Activated naive CD4-positive, alpha-beta T cell treated with anti-CD3 and anti-CD28 coated beads for 36 hours (primary cell): ENCODE data around the gene CYP26C1. TPM values are rescaled to one million over a fixed set of nuclear protein-coding genes. Genes with fewer than 3 reads are reported as not detected.

Experiments used
- CTCF ChIA-PET: fragments of 350-600 bp; sonication (Branson Sonifier 250); formaldehyde crosslinking; loops from one replicate; lab custom pipeline; 2021; ENCODE audit warnings: antibody characterized with exemption; lab: Charles Lee
- DNase-seq: peaks from one replicate; pipeline ENCODE4 v3.0.0-alpha.2; 2020
- H3K27ac Mint-ChIP-seq: one replicate; pipeline ENCODE4 v1.8.0; 2021; ENCODE audit warnings: mild to moderate bottlenecking, mixed read lengths
- H3K27me3 Mint-ChIP-seq: one replicate; pipeline ENCODE4 v1.8.0; 2021; ENCODE audit warnings: low read depth, mixed read lengths
- H3K36me3 Mint-ChIP-seq: one replicate; pipeline ENCODE4 v1.8.0; 2021; ENCODE audit warnings: low read depth, mixed read lengths
- H3K4me1 Mint-ChIP-seq: one replicate; pipeline ENCODE4 v1.8.0; 2021; ENCODE audit warnings: low read depth, mixed read lengths
- H3K4me3 Mint-ChIP-seq: one replicate; pipeline ENCODE4 v1.8.0; 2021; ENCODE audit warnings: mild to moderate bottlenecking, moderate library complexity, mixed read lengths
- H3K9me3 Mint-ChIP-seq: one replicate; pipeline ENCODE4 v1.8.0; 2021; ENCODE audit warnings: mixed read lengths
- intact Hi-C: fragments of 100-400 bp; cut with micrococcal nuclease; formaldehyde crosslinking; loops from one replicate; pipeline ENCODE4 v1.15.1; 2023
- total RNA-seq, 2 experiments: library from RNA; stranded (reverse); gene quantifications; one replicate each; pipeline ENCODE4 v1.2.3, GENCODE V29; 2021

The CYP26C1 gene, protein sequence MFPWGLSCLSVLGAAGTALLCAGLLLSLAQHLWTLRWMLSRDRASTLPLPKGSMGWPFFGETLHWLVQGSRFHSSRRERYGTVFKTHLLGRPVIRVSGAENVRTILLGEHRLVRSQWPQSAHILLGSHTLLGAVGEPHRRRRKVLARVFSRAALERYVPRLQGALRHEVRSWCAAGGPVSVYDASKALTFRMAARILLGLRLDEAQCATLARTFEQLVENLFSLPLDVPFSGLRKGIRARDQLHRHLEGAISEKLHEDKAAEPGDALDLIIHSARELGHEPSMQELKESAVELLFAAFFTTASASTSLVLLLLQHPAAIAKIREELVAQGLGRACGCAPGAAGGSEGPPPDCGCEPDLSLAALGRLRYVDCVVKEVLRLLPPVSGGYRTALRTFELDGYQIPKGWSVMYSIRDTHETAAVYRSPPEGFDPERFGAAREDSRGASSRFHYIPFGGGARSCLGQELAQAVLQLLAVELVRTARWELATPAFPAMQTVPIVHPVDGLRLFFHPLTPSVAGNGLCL
- not detected for total RNA-seq

GRCh38 chr10:93059975-93060886, at the start of gene CYP26C1:
Gene CYP26C1 (plus strand): TSS chr10:93060798. CDS start chr10:93061264, 466 bp downstream.
- no peak within 1 kb of the TSS for H3K4me3 Mint-ChIP-seq
- H3K36me3 Mint-ChIP-seq, result peaks cover 18% of the 10 kb centered on the region
- H3K4me1 Mint-ChIP-seq, result peaks cover 19% of the 10 kb centered on the region
- intact Hi-C loops, result loop anchor here (5.0 to 10.0 kb wide), 2 partner anchors 292 to 365 kb away; no protein-coding TSS in a partner anchor
- H3K27me3 Mint-ChIP-seq, result peaks cover 35% of the 10 kb centered on the region
- H3K27ac Mint-ChIP-seq, result no peak within 1 kb of the TSS
- H3K9me3 Mint-ChIP-seq, result no peaks in the 10 kb centered on the region
- DNase-seq, result no peak
- CTCF ChIA-PET, result interaction anchor here (0.6 to 1.1 kb wide), 2 partner anchors 9 to 50 kb away, joined by 4 read pairs; no protein-coding TSS in a partner anchor

DNA sequence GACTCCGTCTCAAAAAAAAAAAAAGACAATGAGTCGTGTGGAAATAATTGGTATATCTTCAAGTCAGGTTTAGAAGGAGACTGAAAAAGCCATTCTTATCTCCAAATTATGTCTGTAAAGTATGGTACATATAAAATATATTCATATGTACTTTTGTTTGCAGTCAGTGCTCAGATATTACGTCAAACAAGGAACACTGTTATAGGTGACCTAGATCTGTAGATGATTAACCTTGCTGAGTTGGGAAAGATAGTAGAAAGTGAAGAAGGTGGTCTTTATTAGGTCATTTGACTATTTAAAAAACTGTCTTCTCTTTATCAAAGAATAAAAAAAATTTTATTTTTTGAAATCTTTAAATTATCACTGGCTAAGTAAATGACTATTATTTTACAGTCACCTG, 44.9 kb upstream of the CYP26C1 start:
- no peak for DNase-seq
- intact Hi-C loops, result no loop called here

DNA sequence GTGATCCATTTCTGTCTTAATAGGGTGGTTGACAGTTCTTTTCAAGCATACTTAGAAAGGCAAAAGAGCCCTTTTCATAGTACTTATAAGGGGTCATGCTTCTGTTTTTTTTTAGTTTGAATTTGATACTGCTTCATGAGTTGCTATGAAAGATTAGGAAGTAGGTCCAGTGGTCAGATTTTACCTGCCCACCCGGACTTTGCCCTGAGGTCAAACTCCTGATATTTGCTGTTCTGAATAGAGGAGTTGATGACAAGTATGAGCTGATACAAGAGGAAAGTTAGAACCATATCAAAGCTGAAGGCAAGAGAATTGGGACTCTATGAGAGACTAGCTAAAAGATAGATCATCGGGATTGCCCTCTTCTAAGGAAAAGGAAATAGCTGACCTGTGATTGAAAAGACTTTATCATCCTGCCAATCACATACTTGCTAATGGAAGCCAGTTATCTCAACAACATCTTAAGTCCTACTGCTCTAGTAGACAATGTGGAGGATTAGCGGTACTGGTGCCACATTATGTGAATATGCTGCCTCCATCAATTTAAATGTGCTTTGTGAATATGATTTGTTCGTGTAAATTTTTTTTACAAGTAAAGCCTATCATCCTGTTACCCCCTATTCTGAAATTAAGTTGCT, 37.5 kb upstream of the CYP26C1 start:
- H3K27ac Mint-ChIP-seq, result no peak overlapping the region
- intact Hi-C loops, result no loop called here
- H3K27me3 Mint-ChIP-seq, result no peaks in the 10 kb centered on the region
- no peaks in the 10 kb centered on the region for H3K9me3 Mint-ChIP-seq
- DNase-seq, result no peak
- H3K4me1 Mint-ChIP-seq, result no peaks in the 10 kb centered on the region
- CTCF ChIA-PET, result no interaction called here
- H3K4me3 Mint-ChIP-seq, result no peak overlapping the region
- H3K36me3 Mint-ChIP-seq, result peaks cover 9% of the 10 kb centered on the region

More for the DNA sequence above, 44.9 kb upstream of the CYP26C1 start:
- Mint-ChIP-seq H3K9me3 (no peaks in the 10 kb centered on the region), H3K36me3 (peaks cover 5% of the 10 kb centered on the region), H3K4me1 (no peaks in the 10 kb centered on the region), H3K4me3 (no peak overlapping the region), H3K27me3 (no peaks in the 10 kb centered on the region), H3K27ac (no peak overlapping the region)
- CTCF ChIA-PET, result interaction anchor here (1.1 kb wide), 1 partner anchor 48 kb away, joined by 5 read pairs; no protein-coding TSS in a partner anchor

GRCh38 chr10:93026072-93026471, 34.5 kb upstream of the CYP26C1 start:
- no peaks in the 10 kb centered on the region for H3K27me3 Mint-ChIP-seq
- H3K27ac Mint-ChIP-seq, result no peak overlapping the region
- CTCF ChIA-PET, result no interaction called here
- peaks cover 7% of the 10 kb centered on the region for H3K36me3 Mint-ChIP-seq
- no peak for DNase-seq
- intact Hi-C loops, result no loop called here
- H3K4me1 Mint-ChIP-seq, result no peaks in the 10 kb centered on the region
- H3K9me3 Mint-ChIP-seq, result no peaks in the 10 kb centered on the region
- no peak overlapping the region for H3K4me3 Mint-ChIP-seq

- Mint-ChIP-seq H3K4me3 (no peak overlapping the region), H3K9me3 (no peaks in the 10 kb centered on the region), H3K27me3 (no peaks in the 10 kb centered on the region), H3K27ac (no peak overlapping the region), H3K36me3 (peaks cover 7% of the 10 kb centered on the region), H3K4me1 (no peaks in the 10 kb centered on the region)
- intact Hi-C loops, result no loop called here
- CTCF ChIA-PET, result no interaction called here
- DNase-seq, result no peak
These were observed 33.1 kb upstream of the CYP26C1 start for GRCh38 chr10:93027508-93027907.

- CTCF ChIA-PET, result no interaction called here
- intact Hi-C loops, result no loop called here
- DNase-seq, result no peak
- Mint-ChIP-seq H3K9me3 (no peaks in the 10 kb centered on the region), H3K27me3 (no peaks in the 10 kb centered on the region), H3K4me1 (no peaks in the 10 kb centered on the region), H3K4me3 (no peak overlapping the region), H3K36me3 (peaks cover 6% of the 10 kb centered on the region), H3K27ac (no peak overlapping the region)
These were observed 31.7 kb upstream of the CYP26C1 start for GRCh38 chr10:93028883-93029282.

DNA sequence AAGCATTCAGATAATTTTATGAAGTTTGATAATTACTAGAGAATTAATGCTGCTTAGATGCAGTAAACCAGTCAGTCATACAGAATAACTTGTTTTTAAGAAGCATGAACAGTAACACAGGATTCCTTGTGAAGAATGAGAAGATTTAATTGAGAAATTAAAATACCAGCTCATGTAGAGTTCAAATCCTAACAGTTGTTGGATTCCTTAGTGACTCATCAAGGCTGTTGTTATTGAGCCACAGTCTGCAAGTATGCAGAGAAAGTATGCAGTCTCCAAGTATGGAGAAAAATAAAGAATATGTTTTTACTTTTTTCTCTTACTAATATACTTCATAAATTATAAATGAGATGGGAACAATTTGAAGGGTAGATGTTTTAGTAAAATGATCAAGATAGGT, 30.2 kb upstream of the CYP26C1 start:
- H3K4me3 Mint-ChIP-seq, result no peak overlapping the region
- no peaks in the 10 kb centered on the region for H3K4me1 Mint-ChIP-seq
- no peak overlapping the region for H3K27ac Mint-ChIP-seq
- no peaks in the 10 kb centered on the region for H3K9me3 Mint-ChIP-seq
- H3K36me3 Mint-ChIP-seq, result peaks cover 5% of the 10 kb centered on the region
- intact Hi-C loops, result no loop called here
- no peaks in the 10 kb centered on the region for H3K27me3 Mint-ChIP-seq
- CTCF ChIA-PET, result interaction anchor here (1.0 kb wide), 1 partner anchor 24 kb away, joined by 6 read pairs; no protein-coding TSS in a partner anchor
- DNase-seq, result no peak

GRCh38 chr10:93032105-93032808, 28.3 kb upstream of the CYP26C1 start:
- Mint-ChIP-seq H3K27me3 (no peaks in the 10 kb centered on the region), H3K4me1 (no peaks in the 10 kb centered on the region), H3K4me3 (no peak overlapping the region), H3K9me3 (no peaks in the 10 kb centered on the region), H3K36me3 (peaks cover 6% of the 10 kb centered on the region), H3K27ac (no peak overlapping the region)
- CTCF ChIA-PET, result interaction anchor here (0.5 kb wide), 1 partner anchor 147 kb away, joined by 3 read pairs; no protein-coding TSS in a partner anchor
- intact Hi-C loops, result no loop called here
- DNase-seq, result no peak

- CTCF ChIA-PET, result no interaction called here
- H3K36me3 Mint-ChIP-seq, result peaks cover 3% of the 10 kb centered on the region
- DNase-seq, result no peak
- H3K4me3 Mint-ChIP-seq, result no peak overlapping the region
- intact Hi-C loops, result no loop called here
- H3K4me1 Mint-ChIP-seq, result no peaks in the 10 kb centered on the region
- no peak overlapping the region for H3K27ac Mint-ChIP-seq
- no peaks in the 10 kb centered on the region for H3K9me3 Mint-ChIP-seq
- H3K27me3 Mint-ChIP-seq, result no peaks in the 10 kb centered on the region
These were observed 27.8 kb upstream of the CYP26C1 start for GRCh38 chr10:93032809-93033137.

GRCh38 chr10:93034426-93034825, 26.2 kb upstream of the CYP26C1 start:
- Mint-ChIP-seq H3K36me3 (peaks cover 1% of the 10 kb centered on the region), H3K4me3 (no peak overlapping the region), H3K27ac (no peak overlapping the region), H3K4me1 (no peaks in the 10 kb centered on the region), H3K9me3 (no peaks in the 10 kb centered on the region), H3K27me3 (no peaks in the 10 kb centered on the region)
- intact Hi-C loops, result no loop called here
- CTCF ChIA-PET, result interaction anchor here (1.5 kb wide), 1 partner anchor 69 kb away, joined by 5 read pairs; no protein-coding TSS in a partner anchor
- no peak for DNase-seq

DNA sequence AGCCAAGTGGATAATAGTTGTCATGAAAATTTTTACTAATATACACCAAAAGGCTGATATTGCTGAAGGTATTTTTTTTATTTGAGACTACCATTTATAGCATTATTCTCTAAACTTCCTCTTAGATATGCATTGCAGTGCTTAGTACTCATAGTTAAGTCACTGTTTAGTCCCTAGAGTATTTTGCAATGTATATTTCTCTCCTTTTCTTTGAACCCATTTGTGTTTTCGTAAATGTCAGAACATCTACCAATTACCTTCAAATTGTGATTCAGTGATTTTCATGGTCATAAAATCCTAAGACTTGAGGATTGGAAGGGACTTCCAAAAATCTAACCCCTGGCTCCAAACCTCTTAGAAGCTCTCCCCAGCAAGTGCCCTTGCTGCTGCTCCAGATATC, 21.5 kb upstream of the CYP26C1 start:
- no peaks in the 10 kb centered on the region for H3K4me1 Mint-ChIP-seq
- DNase-seq, result no peak
- H3K4me3 Mint-ChIP-seq, result no peak overlapping the region
- intact Hi-C loops, result loop anchor here (1.0 kb wide), 2 partner anchors 74 to 154 kb away; no protein-coding TSS in a partner anchor
- CTCF ChIA-PET, result no interaction called here
- no peaks in the 10 kb centered on the region for H3K27me3 Mint-ChIP-seq
- peaks cover 1% of the 10 kb centered on the region for H3K36me3 Mint-ChIP-seq
- H3K27ac Mint-ChIP-seq, result no peak overlapping the region
- no peaks in the 10 kb centered on the region for H3K9me3 Mint-ChIP-seq
